ENCODE results near the gene CERK.

DNA sequence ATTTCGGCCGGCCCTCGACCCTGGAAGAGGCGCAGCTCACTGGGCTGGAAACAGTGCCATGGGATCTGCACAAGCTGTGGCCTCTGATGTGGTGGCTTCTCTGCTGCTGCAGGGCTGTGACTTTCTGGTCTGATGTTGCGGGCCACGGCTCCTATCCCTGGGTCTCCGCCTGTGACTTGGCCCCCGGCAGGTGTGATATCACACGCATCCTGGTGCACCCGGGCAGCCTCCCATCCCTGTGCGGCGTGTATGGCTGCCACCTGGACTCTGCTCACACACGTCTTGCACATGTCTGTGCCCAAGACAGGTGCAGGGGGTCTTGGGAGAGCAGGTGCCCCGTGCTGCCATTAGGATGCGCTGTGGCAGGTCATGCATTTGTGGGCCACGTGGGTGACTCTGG, 86.7 kb downstream of the CERK start:
- TF ChIP-seq GATA3 (IDR thresholded peaks at IDR 0.05; ENCODE audit: low read depth, low read length) (no peak), GATA2 (IDR thresholded peaks at IDR 0.05; ENCODE audit: low read depth, low read length) (no peak)
